M059J (cell line): Measurements from ENCODE around the gene TSPAN15. TPM values are rescaled to one million over a fixed set of nuclear protein-coding genes. Genes with fewer than 3 reads are reported as not detected.
A peak's percentile ranks its signal among the peaks of the same experiment; 100 is the strongest.
"Not testable (repeated sequence)": the region's sequence is repeated elsewhere in the genome, so short reads cannot be mapped to it uniquely, and the experiment has no call there.

Source experiments
- DNase-seq: peaks from one replicate; pipeline ENCODE4 v3.0.0-alpha.2; 2012; ENCODE audit warnings: low read depth
- total RNA-seq: library from RNA; depleted of rRNA; stranded (reverse); fragments of >200 nt; shearing (Covaris generic); gene quantifications from 2 replicates; pipeline ENCODE4 v1.2.3, GENCODE V29; 2014

TSPAN15 gene
- total RNA-seq, 1 experiment from 2014 or later = 109 TPM

- DNase-seq = no peak
Measured at GRCh38 chr10:69503001-69503895, 52.0 kb downstream of the TSPAN15 start.

DNA sequence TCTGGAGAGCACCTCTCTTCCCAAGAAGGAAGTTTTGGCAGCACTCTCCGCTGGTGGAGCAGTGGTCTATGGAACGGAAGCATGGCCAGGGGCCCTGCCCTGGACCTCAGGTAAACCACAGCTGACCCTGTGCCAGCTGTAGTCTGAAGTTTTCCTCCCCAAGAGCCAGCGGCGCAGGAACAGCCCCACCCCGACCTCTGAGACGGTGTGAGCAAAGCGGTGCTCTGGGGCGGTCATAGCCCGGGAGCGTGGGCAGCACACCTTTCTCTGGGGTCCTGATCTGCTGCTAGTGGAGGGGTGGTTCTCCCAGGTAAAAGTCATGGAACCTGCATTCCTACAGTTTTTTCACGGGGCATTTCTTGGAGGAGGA lies 52.6 kb downstream of the TSPAN15 start:
- DNase-seq = no peak

GRCh38 chr10:69504576-69505250 lies 53.4 kb downstream of the TSPAN15 start:
- peak; percentile 37 for DNase-seq

DNA sequence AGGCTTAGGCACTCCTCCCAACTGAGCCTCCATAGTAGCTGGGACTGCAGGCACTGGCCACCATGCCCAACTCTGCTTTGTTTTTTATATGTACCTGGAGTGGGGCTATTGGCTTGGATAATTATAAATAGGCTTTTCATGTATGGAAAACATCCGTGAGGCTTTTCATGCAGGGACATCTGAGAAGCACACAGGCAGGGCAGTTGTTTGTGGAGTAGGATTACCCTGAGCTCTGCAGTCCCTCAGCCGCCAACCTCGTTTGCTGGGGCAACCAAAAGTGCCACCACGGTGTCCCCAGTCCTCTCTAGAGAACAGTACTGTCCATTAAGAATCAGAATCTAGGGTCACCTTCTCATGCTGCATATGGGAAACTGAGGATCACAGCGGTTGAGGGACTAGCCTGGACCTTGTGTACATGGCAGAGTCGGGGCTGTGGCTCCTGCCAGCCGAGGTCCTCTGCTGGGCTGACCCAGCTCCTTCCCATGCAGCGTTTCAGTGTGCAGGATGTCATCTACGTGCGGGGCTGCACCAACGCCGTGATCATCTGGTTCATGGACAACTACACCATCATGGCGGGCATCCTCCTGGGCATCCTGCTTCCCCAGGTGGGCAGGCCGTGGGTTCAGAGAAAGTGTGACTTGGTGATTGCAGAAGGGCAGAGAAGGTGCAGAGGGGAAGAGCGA lies 54.5 kb downstream of the TSPAN15 start:
- no peak for DNase-seq

- no peak for DNase-seq
Measured at GRCh38 chr10:69506487-69506833, 55.2 kb downstream of the TSPAN15 start.

DNA sequence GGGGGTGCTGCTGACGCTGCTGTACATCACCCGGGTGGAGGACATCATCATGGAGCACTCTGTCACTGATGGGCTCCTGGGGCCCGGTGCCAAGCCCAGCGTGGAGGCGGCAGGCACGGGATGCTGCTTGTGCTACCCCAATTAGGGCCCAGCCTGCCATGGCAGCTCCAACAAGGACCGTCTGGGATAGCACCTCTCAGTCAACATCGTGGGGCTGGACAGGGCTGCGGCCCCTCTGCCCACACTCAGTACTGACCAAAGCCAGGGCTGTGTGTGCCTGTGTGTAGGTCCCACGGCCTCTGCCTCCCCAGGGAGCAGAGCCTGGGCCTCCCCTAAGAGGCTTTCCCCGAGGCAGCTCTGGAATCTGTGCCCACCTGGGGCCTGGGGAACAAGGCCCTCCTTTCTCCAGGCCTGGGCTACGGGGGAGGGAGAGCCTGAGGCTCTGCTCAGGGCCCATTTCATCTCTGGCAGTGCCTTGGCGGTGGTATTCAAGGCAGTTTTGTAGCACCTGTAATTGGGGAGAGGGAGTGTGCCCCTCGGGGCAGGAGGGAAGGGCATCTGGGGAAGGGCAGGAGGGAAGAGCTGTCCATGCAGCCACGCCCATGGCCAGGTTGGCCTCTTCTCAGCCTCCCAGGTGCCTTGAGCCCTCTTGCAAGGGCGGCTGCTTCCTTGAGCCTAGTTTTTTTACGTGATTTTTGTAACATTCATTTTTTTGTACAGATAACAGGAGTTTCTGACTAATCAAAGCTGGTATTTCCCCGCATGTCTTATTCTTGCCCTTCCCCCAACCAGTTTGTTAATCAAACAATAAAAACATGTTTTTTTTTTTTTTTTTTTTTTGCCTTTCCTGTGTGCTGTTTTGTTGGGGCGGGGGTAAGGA lies 55.8 kb downstream of the TSPAN15 start:
- no peak for DNase-seq

DNA sequence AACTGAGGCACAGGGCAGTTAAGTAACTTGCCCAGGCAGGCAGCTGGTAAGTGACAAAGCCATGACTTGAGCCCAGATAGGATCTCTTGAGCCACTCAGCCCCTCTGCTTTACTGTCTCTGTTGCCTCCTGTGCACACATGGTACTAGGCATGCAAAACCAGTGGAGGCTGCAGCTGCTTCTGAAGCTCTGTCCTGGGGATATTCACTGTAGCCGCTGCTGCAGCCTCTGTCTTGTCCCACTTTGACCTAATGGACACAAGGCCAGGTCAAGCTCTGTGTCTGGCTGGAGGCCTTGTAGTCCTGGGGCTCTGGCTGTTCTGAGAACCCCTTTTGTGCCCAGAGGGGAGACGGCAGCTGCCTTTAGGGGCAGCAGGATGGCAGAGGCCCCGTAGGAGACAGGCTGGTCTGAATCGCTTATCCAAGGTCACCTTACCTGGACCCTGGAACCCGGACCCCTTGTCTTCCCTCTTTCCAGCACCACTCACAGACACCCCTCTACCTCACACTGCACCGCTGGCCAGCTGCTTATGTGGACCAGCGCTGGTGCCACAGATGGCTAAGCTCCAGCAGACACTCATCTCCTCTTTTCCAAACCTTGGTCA lies 57.6 kb downstream of the TSPAN15 start:
- no peak for DNase-seq

DNA sequence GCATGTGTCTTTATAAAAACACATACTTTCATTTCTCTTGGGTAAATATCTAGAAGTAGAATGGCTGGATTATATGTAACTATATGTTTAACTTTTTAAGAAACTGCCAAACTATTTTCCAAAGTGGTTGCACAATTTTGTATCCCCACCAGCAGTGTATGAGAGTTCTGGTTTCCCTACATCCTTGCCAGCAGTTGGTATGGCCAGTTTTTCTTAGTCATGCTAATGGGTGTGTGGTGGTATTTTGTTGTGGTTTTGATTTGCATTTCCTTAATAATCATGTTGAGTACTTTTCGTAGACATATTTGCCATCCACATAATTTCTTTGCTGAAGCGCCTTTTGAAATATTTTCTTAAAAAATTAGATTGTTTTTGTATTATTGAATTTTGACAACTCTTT lies 61.6 kb downstream of the TSPAN15 start:
- peak; percentile 18 for DNase-seq

DNA sequence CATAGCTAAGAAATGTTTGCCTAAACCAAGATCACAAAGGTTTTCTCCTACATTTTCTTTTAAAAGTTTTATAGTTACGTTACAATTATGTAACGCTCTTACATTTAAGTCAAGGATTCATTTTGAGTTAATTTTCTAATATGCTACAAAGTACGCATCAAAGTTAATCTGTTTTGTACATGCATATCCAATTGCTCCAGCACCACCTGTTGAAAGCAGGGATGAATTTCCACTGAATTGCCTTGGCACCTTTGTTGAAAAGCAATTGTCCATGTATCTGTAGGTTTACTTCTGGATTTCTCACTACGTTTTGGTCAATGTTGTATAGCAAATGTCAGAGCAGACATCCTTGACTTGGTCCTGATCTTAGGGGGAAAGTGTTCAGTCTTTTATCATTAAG lies 62.4 kb downstream of the TSPAN15 start:
- peak; percentile 21 for DNase-seq

- peak; percentile 63 for DNase-seq
Measured at GRCh38 chr10:69515699-69516259, 64.5 kb downstream of the TSPAN15 start.

DNA sequence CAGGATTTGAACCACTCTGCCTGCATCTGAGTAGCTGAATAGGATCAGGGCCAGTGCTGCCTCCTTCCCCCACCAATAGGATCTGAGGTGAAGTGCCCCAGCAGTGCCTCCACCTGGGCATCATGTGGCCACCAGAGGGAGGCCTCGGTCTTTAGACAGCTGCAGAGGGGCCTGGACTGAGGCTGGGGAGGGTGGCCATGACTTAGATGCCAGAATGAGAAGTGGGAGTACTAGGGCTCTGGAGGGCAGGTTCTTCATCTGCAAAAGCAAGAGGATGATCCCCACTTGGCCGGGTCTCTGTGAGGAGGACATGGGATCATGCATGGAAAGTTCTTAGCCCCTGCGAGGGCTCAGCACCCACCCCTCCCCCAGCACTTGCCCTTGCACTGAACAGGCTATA lies 65.1 kb downstream of the TSPAN15 start:
- peak; percentile 34 for DNase-seq

DNA sequence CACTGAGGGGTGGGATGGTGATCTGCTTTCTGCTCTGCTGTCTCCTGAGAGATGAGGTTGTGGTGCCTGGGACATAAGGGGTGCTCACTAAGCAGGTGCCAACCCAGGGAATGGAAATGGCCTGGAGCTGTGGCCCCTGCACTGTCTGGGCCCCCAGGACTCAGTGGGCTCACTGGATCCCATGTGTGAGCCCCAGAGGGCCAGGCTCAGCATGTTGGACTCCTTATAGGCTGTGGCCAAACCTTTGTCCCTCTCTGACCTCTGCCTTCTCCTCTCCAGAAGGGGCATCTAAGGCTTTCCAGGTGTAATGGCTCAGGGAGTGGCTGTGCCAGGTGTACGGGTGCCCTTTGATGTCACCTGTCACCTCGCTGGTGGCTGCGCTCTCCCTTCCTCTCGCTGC lies 65.5 kb downstream of the TSPAN15 start:
- no peak for DNase-seq

GRCh38 chr10:69517271-69517848 lies 66.1 kb downstream of the TSPAN15 start:
- no peak for DNase-seq

- DNase-seq = no peak
Measured at GRCh38 chr10:69527961-69528360, 76.7 kb downstream of the TSPAN15 start.

- DNase-seq = no peak
Measured at GRCh38 chr10:69533658-69534057, 82.4 kb downstream of the TSPAN15 start.

DNA sequence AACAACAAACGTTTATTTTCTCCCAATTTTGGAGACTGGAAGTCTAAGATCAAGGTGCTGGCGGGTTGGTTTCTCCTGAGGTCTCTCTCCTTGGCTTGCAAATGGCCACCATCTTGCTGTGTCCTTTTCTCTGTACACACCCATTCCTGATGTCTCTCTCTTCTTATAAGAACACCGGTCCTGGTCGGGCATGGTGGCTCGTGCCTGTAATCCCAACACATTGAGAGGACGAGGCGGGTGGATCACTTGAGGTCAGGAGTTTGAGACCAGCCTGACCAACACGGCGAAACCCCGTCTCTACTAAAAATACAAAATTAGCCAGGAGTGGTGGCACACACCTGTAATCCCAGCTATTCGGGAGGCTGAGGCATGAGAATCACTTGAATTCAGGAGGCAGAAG lies 85.3 kb downstream of the TSPAN15 start:
- not testable (repeated sequence) for DNase-seq

DNA sequence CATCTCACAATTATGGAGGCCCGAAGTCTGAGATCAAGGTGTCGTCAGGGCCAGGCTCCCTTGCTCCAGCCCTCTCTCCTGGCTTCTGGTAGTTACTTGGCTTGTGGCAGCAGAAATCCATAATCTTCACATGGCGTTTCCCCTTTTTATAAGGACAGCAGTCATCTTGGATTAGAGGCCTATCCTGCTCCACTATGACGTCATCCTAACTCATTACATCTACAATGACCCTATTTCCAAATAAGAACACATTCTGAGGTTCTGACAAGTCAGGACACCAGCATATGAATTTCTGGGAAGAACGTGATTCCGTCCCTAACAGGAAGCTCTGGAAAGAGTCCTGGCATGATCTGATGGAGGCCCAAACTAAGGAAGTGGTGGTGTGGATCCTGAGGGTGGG lies 86.2 kb downstream of the TSPAN15 start:
- DNase-seq = no peak

DNA sequence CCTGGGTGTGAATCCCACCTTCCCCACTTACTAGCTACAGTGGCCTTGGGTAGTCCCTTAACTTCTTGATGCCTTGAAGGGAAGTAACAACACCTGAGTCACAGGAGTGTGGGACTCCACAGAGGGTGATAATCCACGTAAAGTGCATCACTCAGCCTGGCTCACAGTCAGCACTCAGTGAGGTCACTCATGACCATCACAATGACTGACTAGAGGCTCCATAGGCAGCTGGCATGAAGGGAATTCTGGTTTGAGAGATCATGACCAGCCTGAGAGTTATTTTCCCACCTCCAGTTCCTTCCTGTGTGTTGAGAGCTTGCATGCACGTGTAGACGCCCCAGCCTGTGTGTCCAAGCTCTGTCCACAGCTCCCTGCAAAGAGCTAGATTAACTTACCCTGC lies 87.2 kb downstream of the TSPAN15 start:
- DNase-seq = no peak

- no peak for DNase-seq
Measured at GRCh38 chr10:69541463-69541862, 90.2 kb downstream of the TSPAN15 start.

GRCh38 chr10:69549959-69550358 lies 98.7 kb downstream of the TSPAN15 start:
- DNase-seq = peak; percentile 9

- no peak for DNase-seq
Measured at GRCh38 chr10:69552268-69552667, 101.0 kb downstream of the TSPAN15 start.
